IMR-90 (cell line): ENCODE results near the gene CLPSL2. TPM values are rescaled to one million over a fixed set of nuclear protein-coding genes. Genes with fewer than 3 reads are reported as not detected.

ENCODE experiments used
- ATAC-seq: fragments of 200-7000 bp; cut with Tn5 transposase; 2 replicates; pipeline ENCODE4 v1.9.1; 2020; ENCODE audit warnings: low read depth, mild to moderate bottlenecking, moderate library complexity
- BruUV-seq: library from RNA; stranded (reverse); fragments of 400-500 nt; replicated peaks from 2 replicates; lab custom pipeline; 2021; lab: Mats Ljungman, UMichigan
- CTCF ChIA-PET: fragments of 300-600 bp; formaldehyde crosslinking; extraction: SDS; loops from one replicate; lab custom pipeline; 2021; ENCODE audit warnings: antibody characterized with exemption; lab: Yijun Ruan, JAX
- POLR2A ChIA-PET: fragments of 300-600 bp; sonication (Branson Sonifier 250); formaldehyde crosslinking; loops from one replicate; lab custom pipeline; 2022; ENCODE audit warnings: antibody characterized with exemption; ENCODE audit not compliant: unreplicated experiment; lab: Charles Lee
- DNase-seq: peaks from one replicate; pipeline ENCODE4 v3.0.0; 2013
- H2AFZ ChIP-seq: replicated peaks from 2 replicates; pipeline ENCODE3; 2013; ENCODE audit warnings: low read length, mild to moderate bottlenecking; ENCODE audit not compliant: poor library complexity
- H2AK5ac ChIP-seq: 2 replicates; pipeline ENCODE4 v1.6.1; 2013; ENCODE audit warnings: low read depth, low read length, inconsistent platforms
- H2AK9ac ChIP-seq: replicated peaks from 2 replicates; pipeline ENCODE3; 2013; ENCODE audit warnings: mild to moderate bottlenecking, low read depth, low read length, moderate library complexity; ENCODE audit not compliant: poor library complexity
- H2BK120ac ChIP-seq: 2 replicates; pipeline ENCODE4 v1.6.1; 2013; ENCODE audit warnings: low read depth, low read length, inconsistent platforms
- H2BK15ac ChIP-seq: 3 replicates; pipeline ENCODE4 v1.6.1; 2013; ENCODE audit warnings: low read depth, low read length, inconsistent platforms
- H2BK20ac ChIP-seq: 2 replicates; pipeline ENCODE4 v1.6.1; 2013; ENCODE audit warnings: low read depth, mild to moderate bottlenecking, inconsistent platforms, low read length, moderate library complexity
- H2BK5ac ChIP-seq: 2 replicates; pipeline ENCODE4 v1.6.1; 2013; ENCODE audit warnings: mild to moderate bottlenecking, low read depth, low read length, inconsistent platforms; ENCODE audit not compliant: poor library complexity, severe bottlenecking
- H3K14ac ChIP-seq: replicated peaks from 2 replicates; pipeline ENCODE4 v1.6.1; 2013; ENCODE audit warnings: low read depth, low read length, inconsistent platforms
- H3K18ac ChIP-seq: 2 replicates; pipeline ENCODE4 v1.6.1; 2013; ENCODE audit warnings: low read depth, low read length, control low read depth
- H3K23ac ChIP-seq: 2 replicates; pipeline ENCODE4 v1.6.1; 2013; ENCODE audit warnings: low read depth, low read length, inconsistent platforms
- H3K27ac ChIP-seq: 2 replicates; pipeline ENCODE4 v1.5.1; 2013; ENCODE audit warnings: mild to moderate bottlenecking, control low read depth, low read length; ENCODE audit not compliant: insufficient read depth
- H3K27me3 ChIP-seq: 2 replicates; pipeline ENCODE4 v1.6.1; 2013; ENCODE audit warnings: low read length; ENCODE audit not compliant: control insufficient read depth, insufficient read depth
- H3K36me3 ChIP-seq: 2 replicates; pipeline ENCODE4 v1.6.1; 2013; ENCODE audit warnings: low read length, mixed read lengths; ENCODE audit not compliant: control insufficient read depth, insufficient read depth
- H3K4ac ChIP-seq: 2 replicates; pipeline ENCODE4 v1.6.1; 2013; ENCODE audit warnings: low read depth, low read length, inconsistent platforms
- H3K4me1 ChIP-seq: 2 replicates; pipeline ENCODE4 v1.6.1; 2013; ENCODE audit warnings: low read length, mixed read lengths; ENCODE audit not compliant: control insufficient read depth, insufficient read depth
- H3K4me2 ChIP-seq: 2 replicates; pipeline ENCODE4 v1.6.1; 2013; ENCODE audit warnings: low read depth, mild to moderate bottlenecking, control low read depth, low read length, moderate library complexity
- H3K4me3 ChIP-seq: 2 replicates; pipeline ENCODE4 v1.5.1; 2013; ENCODE audit warnings: low read depth, mild to moderate bottlenecking, control low read depth, low read length, moderate library complexity; ENCODE audit not compliant: insufficient read depth
- H3K56ac ChIP-seq: 2 replicates; pipeline ENCODE4 v1.6.1; 2013; ENCODE audit warnings: low read length, inconsistent platforms; ENCODE audit not compliant: insufficient read depth; ENCODE audit errors: extremely low read depth
- H3K79me1 ChIP-seq, 2 experiments: 2 replicates each; pipeline ENCODE4 v1.6.1; 2013; ENCODE audit warnings: low read length in 2 of 2, inconsistent platforms in 1 of 2, low read depth in 1 of 2
- H3K9ac ChIP-seq: 2 replicates; pipeline ENCODE4 v1.6.1; 2013; ENCODE audit warnings: low read depth, low read length, control low read depth
- H3K9me1 ChIP-seq: 2 replicates; pipeline ENCODE4 v1.6.1; 2013; ENCODE audit warnings: low read length, inconsistent platforms; ENCODE audit not compliant: insufficient read depth
- H3K9me3 ChIP-seq: 2 replicates; pipeline ENCODE4 v1.6.1; 2013; ENCODE audit warnings: low read length; ENCODE audit not compliant: control insufficient read depth, insufficient read depth
- H4K20me1 ChIP-seq: 2 replicates; pipeline ENCODE4 v1.6.1; 2013; ENCODE audit warnings: low read length, inconsistent platforms; ENCODE audit not compliant: insufficient read depth
- H4K5ac ChIP-seq: 2 replicates; pipeline ENCODE4 v1.6.1; 2013; ENCODE audit warnings: mild to moderate bottlenecking, low read depth, low read length, control low read depth
- H4K8ac ChIP-seq, 2 experiments: 2 replicates each; pipeline ENCODE4 v1.6.1; 2013; ENCODE audit warnings: low read depth in 2 of 2, low read length in 2 of 2, control low read depth in 1 of 2, inconsistent platforms in 1 of 2
- H4K91ac ChIP-seq: 2 replicates; pipeline ENCODE4 v1.6.1; 2013; ENCODE audit warnings: low read depth, low read length, inconsistent platforms; ENCODE audit not compliant: insufficient read depth
- BHLHE40 ChIP-seq: fragments of 150-350 bp; IDR thresholded peaks from 2 replicates; pipeline ENCODE4 v1.6.1; 2016; ENCODE audit warnings: mild to moderate bottlenecking, low read depth, low read length
- CEBPB ChIP-seq: IDR thresholded peaks from 2 replicates; pipeline ENCODE4 v1.6.1; 2012; ENCODE audit warnings: low read depth, low read length, improper control_type of control experiment
- FOS ChIP-seq: fragments of 150-350 bp; IDR thresholded peaks from 2 replicates; pipeline ENCODE4 v1.6.1; 2016; ENCODE audit warnings: low read depth, low read length
- MAFK ChIP-seq: IDR thresholded peaks from 2 replicates; pipeline ENCODE4 v1.6.1; 2012; ENCODE audit warnings: low read depth, low read length, improper control_type of control experiment
- MAZ ChIP-seq: IDR thresholded peaks from 2 replicates; pipeline ENCODE4 v1.6.1; 2012; ENCODE audit warnings: low read depth, mild to moderate bottlenecking, low read length, improper control_type of control experiment, moderate library complexity, borderline replicate concordance
- MXI1 ChIP-seq: IDR thresholded peaks from 2 replicates; pipeline ENCODE4 v1.6.1; 2012; ENCODE audit warnings: low read depth, mild to moderate bottlenecking, low read length, moderate library complexity, borderline replicate concordance
- NFE2L2 ChIP-seq: fragments of 150-350 bp; IDR thresholded peaks from 2 replicates; pipeline ENCODE4 v1.6.1; 2016; ENCODE audit warnings: low read depth, mild to moderate bottlenecking, low read length
- POLR2A ChIP-seq: IDR thresholded peaks from 2 replicates; pipeline ENCODE4 v1.6.1; 2012; ENCODE audit warnings: mild to moderate bottlenecking, low read depth, low read length
- RAD21 ChIP-seq: IDR thresholded peaks from 2 replicates; pipeline ENCODE4 v1.6.1; 2012; ENCODE audit warnings: low read length, improper control_type of control experiment
- RCOR1 ChIP-seq: IDR thresholded peaks from 2 replicates; pipeline ENCODE4 v1.6.1; 2012; ENCODE audit warnings: mild to moderate bottlenecking, low read length, improper control_type of control experiment; ENCODE audit not compliant: insufficient replicate concordance
- RFX5 ChIP-seq: IDR thresholded peaks from 2 replicates; pipeline ENCODE4 v1.8.0; 2012; ENCODE audit warnings: low read depth, mild to moderate bottlenecking, low read length, moderate library complexity
- SMC3 ChIP-seq: fragments of 150-350 bp; IDR thresholded peaks from 2 replicates; pipeline ENCODE4 v1.6.1; 2016; ENCODE audit warnings: low read depth, mild to moderate bottlenecking, antibody characterized with exemption, low read length, moderate library complexity
- WGBS, 2 experiments: methylation state at CpG; one replicate each; pipeline versions ENCODE4 v1.1.5 to v1.1.7; 2013; ENCODE audit warnings: missing lambda C conversion rate in 2 of 2; ENCODE audit not compliant: insufficient read length in 1 of 2; ENCODE audit errors: extremely low coverage in 2 of 2; 5-methylcytosine and 5-hydroxymethylcytosine counted together
- dilution Hi-C: fragments of 300-500 bp; cut with HindIII; formaldehyde crosslinking; loops from one replicate; pipeline ENCODE4 v1.14.3; 2018; ENCODE audit warnings: low sequenced_read_pairs; ENCODE audit not compliant: unreplicated experiment
- in situ Hi-C: fragments of 300-500 bp; cut with MboI; formaldehyde crosslinking; loops from 3 replicates; pipeline ENCODE4 v1.14.3; 2019; ENCODE audit warnings: low sequenced_read_pairs, inconsistent platforms, mixed read lengths
- intact Hi-C: fragments of 100-400 bp; cut with micrococcal nuclease; formaldehyde crosslinking; loops from 2 replicates; pipeline ENCODE4 v1.10.0; 2022
- polyA plus RNA-seq, 3 experiments: library from polyadenylated mRNA; depleted of rRNA; stranded (reverse); fragments of >200 nt; gene quantifications; 2 replicates each; pipeline ENCODE4 v1.2.3, GENCODE V29; 2012; ENCODE audit warnings: low replicate concordance in 1 of 3
- total RNA-seq: library from RNA; depleted of rRNA; stranded (reverse); fragments of >200 nt; gene quantifications from 2 replicates; pipeline ENCODE4 v1.2.3, GENCODE V29; 2012
- TF ChIP-seq, protein P1 (sequence below): fragments of 150-350 bp; IDR thresholded peaks from 2 replicates; pipeline ENCODE4 v1.6.1; 2016; ENCODE audit warnings: low read depth, mild to moderate bottlenecking, low read length, moderate library complexity, borderline replicate concordance
- TF ChIP-seq, protein P2 (sequence below): conservative IDR thresholded peaks from 2 replicates; pipeline ENCODE4 v1.5.1; 2012; ENCODE audit warnings: mild to moderate bottlenecking, low read depth, low read length, improper control_type of control experiment
- TF ChIP-seq, protein P3 (sequence below): fragments of 150-350 bp; IDR thresholded peaks from 2 replicates; pipeline ENCODE4 v1.6.1; 2017; ENCODE audit warnings: mild to moderate bottlenecking, antibody characterized with exemption, low read length, low read depth

The CLPSL2 gene
- total and polyA plus RNA-seq, 2 of the 4 experiments (the other 2 are of a cell fraction), result not detected

DNA sequence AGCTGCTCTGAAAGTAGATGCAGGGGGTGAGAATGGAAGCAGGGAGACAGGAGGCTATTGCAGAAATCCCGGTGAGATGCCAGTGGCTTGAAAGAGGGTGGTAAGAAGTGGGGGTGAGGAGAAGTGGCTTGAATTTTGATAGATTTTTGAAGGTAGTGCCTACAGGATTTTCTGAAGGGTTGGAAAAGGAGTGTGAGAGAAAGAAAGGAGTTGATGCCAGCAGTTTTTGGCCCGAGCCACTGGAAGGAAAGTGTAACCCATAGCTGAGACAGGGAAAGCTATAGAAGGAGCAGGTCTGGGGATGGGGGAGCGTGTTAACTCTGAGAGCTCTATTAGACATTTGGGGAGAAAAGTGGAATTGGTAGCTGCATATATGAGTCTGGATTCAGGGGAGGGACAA lies 29.9 kb upstream of the CLPSL2 start:
- 51% methylated on average over 3 of the region's 3 CpGs; no CpG with 5 or more reads in 1 of the 2 experiments for WGBS, 2 experiments
- BruUV-seq, result no TSS peak
- POLR2A ChIA-PET, result no interaction called here
- Histone ChIP-seq H3K27ac (no peak overlapping the region), H2AK9ac (no peak overlapping the region), H3K27me3 (peaks cover 36% of the 10 kb centered on the region), H2BK5ac (no peak overlapping the region), H4K8ac (no peak overlapping the region), H3K56ac (no peak overlapping the region), H3K23ac (no peak overlapping the region), H4K20me1 (no peaks in the 10 kb centered on the region), H3K79me1 (no peaks in the 10 kb centered on the region), H3K4me3 (no peak overlapping the region), H3K4me2 (no peak overlapping the region), H3K14ac (no peak overlapping the region), H2BK120ac (no peak overlapping the region), H2BK15ac (no peak overlapping the region), H3K9ac (no peak overlapping the region), H4K91ac (no peak overlapping the region), H4K5ac (no peak overlapping the region), H2BK20ac (no peak overlapping the region), H2AFZ (no peak overlapping the region), H3K4ac (no peak overlapping the region), H3K9me3 (peaks cover 8% of the 10 kb centered on the region), H3K36me3 (no peaks in the 10 kb centered on the region), H3K18ac (no peak overlapping the region), H2AK5ac (no peak overlapping the region), H3K4me1 (no peaks in the 10 kb centered on the region), H3K9me1 (no peaks in the 10 kb centered on the region)
- in situ Hi-C loops, result loop anchor here (25.0 kb wide), 1 partner anchor 434 kb away; no protein-coding TSS in a partner anchor
- ATAC-seq (no peak), DNase-seq (no peak)
- no peak for TF ChIP-seq FOS
- TF ChIP-seq, protein P1, sequence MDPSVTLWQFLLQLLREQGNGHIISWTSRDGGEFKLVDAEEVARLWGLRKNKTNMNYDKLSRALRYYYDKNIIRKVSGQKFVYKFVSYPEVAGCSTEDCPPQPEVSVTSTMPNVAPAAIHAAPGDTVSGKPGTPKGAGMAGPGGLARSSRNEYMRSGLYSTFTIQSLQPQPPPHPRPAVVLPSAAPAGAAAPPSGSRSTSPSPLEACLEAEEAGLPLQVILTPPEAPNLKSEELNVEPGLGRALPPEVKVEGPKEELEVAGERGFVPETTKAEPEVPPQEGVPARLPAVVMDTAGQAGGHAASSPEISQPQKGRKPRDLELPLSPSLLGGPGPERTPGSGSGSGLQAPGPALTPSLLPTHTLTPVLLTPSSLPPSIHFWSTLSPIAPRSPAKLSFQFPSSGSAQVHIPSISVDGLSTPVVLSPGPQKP, result no peak
- TF ChIP-seq SMC3, result no peak
- TF ChIP-seq MXI1, result no peak
- TF ChIP-seq CEBPB, result no peak
- no peak for TF ChIP-seq POLR2A
- TF ChIP-seq BHLHE40, result no peak
- no peak for TF ChIP-seq RFX5
- TF ChIP-seq, protein P2, sequence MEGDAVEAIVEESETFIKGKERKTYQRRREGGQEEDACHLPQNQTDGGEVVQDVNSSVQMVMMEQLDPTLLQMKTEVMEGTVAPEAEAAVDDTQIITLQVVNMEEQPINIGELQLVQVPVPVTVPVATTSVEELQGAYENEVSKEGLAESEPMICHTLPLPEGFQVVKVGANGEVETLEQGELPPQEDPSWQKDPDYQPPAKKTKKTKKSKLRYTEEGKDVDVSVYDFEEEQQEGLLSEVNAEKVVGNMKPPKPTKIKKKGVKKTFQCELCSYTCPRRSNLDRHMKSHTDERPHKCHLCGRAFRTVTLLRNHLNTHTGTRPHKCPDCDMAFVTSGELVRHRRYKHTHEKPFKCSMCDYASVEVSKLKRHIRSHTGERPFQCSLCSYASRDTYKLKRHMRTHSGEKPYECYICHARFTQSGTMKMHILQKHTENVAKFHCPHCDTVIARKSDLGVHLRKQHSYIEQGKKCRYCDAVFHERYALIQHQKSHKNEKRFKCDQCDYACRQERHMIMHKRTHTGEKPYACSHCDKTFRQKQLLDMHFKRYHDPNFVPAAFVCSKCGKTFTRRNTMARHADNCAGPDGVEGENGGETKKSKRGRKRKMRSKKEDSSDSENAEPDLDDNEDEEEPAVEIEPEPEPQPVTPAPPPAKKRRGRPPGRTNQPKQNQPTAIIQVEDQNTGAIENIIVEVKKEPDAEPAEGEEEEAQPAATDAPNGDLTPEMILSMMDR, result no peak
- TF ChIP-seq RCOR1, result no peak
- TF ChIP-seq, protein P3, sequence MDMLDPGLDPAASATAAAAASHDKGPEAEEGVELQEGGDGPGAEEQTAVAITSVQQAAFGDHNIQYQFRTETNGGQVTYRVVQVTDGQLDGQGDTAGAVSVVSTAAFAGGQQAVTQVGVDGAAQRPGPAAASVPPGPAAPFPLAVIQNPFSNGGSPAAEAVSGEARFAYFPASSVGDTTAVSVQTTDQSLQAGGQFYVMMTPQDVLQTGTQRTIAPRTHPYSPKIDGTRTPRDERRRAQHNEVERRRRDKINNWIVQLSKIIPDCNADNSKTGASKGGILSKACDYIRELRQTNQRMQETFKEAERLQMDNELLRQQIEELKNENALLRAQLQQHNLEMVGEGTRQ, result no peak
- TF ChIP-seq MAZ, result no peak
- TF ChIP-seq NFE2L2, result no peak
- TF ChIP-seq MAFK, result no peak
- no peak for TF ChIP-seq RAD21
- dilution Hi-C loops, result no loop called here
- CTCF ChIA-PET, result interaction anchor here (1.0 kb wide), 1 partner anchor 11 kb away, joined by 4 read pairs; no protein-coding TSS in a partner anchor
- intact Hi-C loops, result no loop called here
